Keratinocyte (primary cell): ENCODE results near the gene REG1B. TPM values are rescaled to one million over a fixed set of nuclear protein-coding genes. Genes with fewer than 3 reads are reported as not detected.

ENCODE experiments used
- DNase-seq: peaks from one replicate; pipeline ENCODE4 v3.0.0-alpha.2; 2011; ENCODE audit warnings: low read depth, missing footprints, low spot score
- FAIRE-seq: peaks from 2 replicates; lab custom pipeline; 2011; peaks lifted over from hg19 to GRCh38; lab: Jason Lieb, UNC
- H2AFZ ChIP-seq: 2 replicates; pipeline ENCODE4 v1.6.0; 2012; ENCODE audit warnings: low read length, control low read depth, inconsistent platforms; ENCODE audit not compliant: control insufficient read depth
- H3K27ac ChIP-seq: 2 replicates; pipeline ENCODE4 v1.5.1; 2011; ENCODE audit warnings: low read length; ENCODE audit not compliant: control insufficient read depth, insufficient read depth
- H3K27me3 ChIP-seq: 3 replicates; pipeline ENCODE4 v1.6.0; 2011; ENCODE audit warnings: low read length; ENCODE audit not compliant: control insufficient read depth, insufficient read depth; ENCODE audit errors: extremely low read depth
- H3K36me3 ChIP-seq, 2 experiments: 2 replicates in 1 of 2; 3 replicates in 1 of 2; pipeline ENCODE4 v1.5.1; 2011; ENCODE audit warnings: low read length in 2 of 2, mild to moderate bottlenecking in 1 of 2; ENCODE audit not compliant: control insufficient read depth in 2 of 2, insufficient read depth in 2 of 2; ENCODE audit errors: extremely low read depth in 1 of 2
- H3K4me1 ChIP-seq: 3 replicates; pipeline ENCODE4 v1.5.1; 2011; ENCODE audit warnings: low read length; ENCODE audit not compliant: control insufficient read depth, insufficient read depth; ENCODE audit errors: extremely low read depth
- H3K4me2 ChIP-seq: 3 replicates; pipeline ENCODE4 v1.6.0; 2011; ENCODE audit warnings: low read depth, low read length; ENCODE audit not compliant: control insufficient read depth, insufficient read depth; ENCODE audit errors: extremely low read depth
- H3K4me3 ChIP-seq, 3 experiments: fragments of 200-600 bp in 1 of 3; sonication (generic) in 1 of 3; 2 replicates in 2 of 3; 3 replicates in 1 of 3; pipeline ENCODE4 v1.5.1; 2011 to 2016; ENCODE audit warnings: low read length in 3 of 3, mild to moderate bottlenecking in 3 of 3, control low read depth in 2 of 3, inconsistent platforms in 1 of 3, low read depth in 1 of 3, mixed read lengths in 1 of 3, mixed run types in 1 of 3, moderate library complexity in 1 of 3; ENCODE audit not compliant: control insufficient read depth in 2 of 3, insufficient read depth in 2 of 3; ENCODE audit errors: extremely low read depth in 1 of 3
- H3K79me2 ChIP-seq: 2 replicates; pipeline ENCODE4 v1.6.0; 2012; ENCODE audit warnings: low read length; ENCODE audit not compliant: control insufficient read depth, insufficient read depth
- H3K9ac ChIP-seq: 3 replicates; pipeline ENCODE4 v1.6.0; 2011; ENCODE audit warnings: low read length; ENCODE audit not compliant: control insufficient read depth, insufficient read depth; ENCODE audit errors: extremely low read depth
- H3K9me1 ChIP-seq: 3 replicates; pipeline ENCODE4 v1.6.0; 2011; ENCODE audit warnings: low read length; ENCODE audit not compliant: control insufficient read depth, insufficient read depth; ENCODE audit errors: extremely low read depth
- H3K9me3 ChIP-seq: 2 replicates; pipeline ENCODE4 v1.5.1; 2012; ENCODE audit warnings: low read depth, low read length; ENCODE audit not compliant: control insufficient read depth
- H4K20me1 ChIP-seq: 3 replicates; pipeline ENCODE4 v1.6.0; 2011; ENCODE audit warnings: low read length; ENCODE audit not compliant: control insufficient read depth, insufficient read depth; ENCODE audit errors: extremely low read depth
- CTCF ChIP-seq, 3 experiments: IDR thresholded peaks in 1 of 3; conservative IDR thresholded peaks in 1 of 3; optimal IDR thresholded peaks in 1 of 3; 2 replicates in 2 of 3; 3 replicates in 1 of 3; pipeline versions ENCODE3 to v1.5.1; 2011; ENCODE audit warnings: low read length in 3 of 3, mild to moderate bottlenecking in 3 of 3, moderate library complexity in 2 of 3, control low read depth in 1 of 3, inconsistent platforms in 1 of 3; ENCODE audit not compliant: insufficient read depth in 2 of 3; ENCODE audit errors: extremely low read depth in 1 of 3
- EZH2 ChIP-seq: IDR thresholded peaks from one replicate; pipeline ENCODE4 v1.6.1; 2012; ENCODE audit warnings: inconsistent platforms, mild to moderate bottlenecking, low read length, moderate library complexity
- dilution Hi-C: fragments of 300-500 bp; cut with MboI; formaldehyde crosslinking; loops from one replicate; pipeline ENCODE4 v1.7.0; 2020; ENCODE audit warnings: low sequenced_read_pairs; ENCODE audit not compliant: extremely low pct_ligation_motif_present
- polyA plus RNA-seq, 5 experiments: library from polyadenylated mRNA; depleted of rRNA in 3 of 5; stranded (reverse) in 3 of 5; stranded (forward) in 1 of 5; unstranded in 1 of 5; fragments of >200 nt; gene quantifications; 1 replicate in 1 of 5; 2 replicates in 3 of 5; 3 replicates in 1 of 5; pipeline versions ENCODE4 v1.2.1 to v1.2.3, GENCODE V29; 2011 to 2012; ENCODE audit warnings: missing spikeins in 2 of 5, low read depth in 1 of 5, low replicate concordance in 1 of 5

Gene REG1B
- polyA plus RNA-seq, 1 donor (not counting 4 experiments of a cell fraction or from before 2014, with no cell fraction given) = not detected

- Histone ChIP-seq H3K4me1 (no peaks in the 10 kb centered on the region), H3K27me3 (no peaks in the 10 kb centered on the region), H3K9me1 (no peaks in the 10 kb centered on the region), H3K9me3 (no peaks in the 10 kb centered on the region), H4K20me1 (no peaks in the 10 kb centered on the region), H3K9ac (no peak overlapping the region), H3K36me3 (no peaks in the 10 kb centered on the region), H3K4me3 (no peak overlapping the region), H3K79me2 (no peaks in the 10 kb centered on the region), H3K4me2 (no peak overlapping the region), H3K27ac (no peak overlapping the region), H2AFZ (no peak overlapping the region)
- dilution Hi-C loops = no loop called here
- no peak for FAIRE-seq
- TF ChIP-seq CTCF (optimal IDR thresholded peaks at IDR 0.05 in 1 of 3, IDR thresholded peaks at IDR 0.05 in 1 of 3, conservative IDR thresholded peaks at IDR 0.05 in 1 of 3; ENCODE audit: extremely low read depth in 1 of 3, insufficient read depth in 2 of 3, low read length in 3 of 3) (no peak), EZH2 (no peak)
- no peak for DNase-seq
Observed at GRCh38 chr2:79128406-79128805, 40.6 kb upstream of the REG1B start.

- H3K79me2 ChIP-seq = no peaks in the 10 kb centered on the region
- no peak for FAIRE-seq
Observed at GRCh38 chr2:79125721-79125985, 37.9 kb upstream of the REG1B start.

More at GRCh38 chr2:79125721-79125985, 37.9 kb upstream of the REG1B start:
- no peak overlapping the region for H3K4me3 ChIP-seq
- H3K9me1 ChIP-seq = no peaks in the 10 kb centered on the region
- DNase-seq = no peak
- dilution Hi-C loops = no loop called here
- no peaks in the 10 kb centered on the region for H4K20me1 ChIP-seq
- no peaks in the 10 kb centered on the region for H3K9me3 ChIP-seq
- H3K27ac ChIP-seq = no peak overlapping the region
- H3K4me1 ChIP-seq = no peaks in the 10 kb centered on the region
- TF ChIP-seq EZH2 = no peak
- TF ChIP-seq CTCF (optimal IDR thresholded peaks at IDR 0.05 in 1 of 3, IDR thresholded peaks at IDR 0.05 in 1 of 3, conservative IDR thresholded peaks at IDR 0.05 in 1 of 3; ENCODE audit: extremely low read depth in 1 of 3, insufficient read depth in 2 of 3, low read length in 3 of 3) = no peak
- no peaks in the 10 kb centered on the region for H3K36me3 ChIP-seq
- no peaks in the 10 kb centered on the region for H3K27me3 ChIP-seq
- H3K4me2 ChIP-seq = no peak overlapping the region
- no peak overlapping the region for H2AFZ ChIP-seq
- no peak overlapping the region for H3K9ac ChIP-seq
